ENCODE results near the gene SLC12A8. TPM values are rescaled to one million over a fixed set of nuclear protein-coding genes. Genes with fewer than 3 reads are reported as not detected.

The SLC12A8 gene
- total RNA-seq, 1 donor from 2014 or later: 3.0 TPM

GRCh38 chr3:125144653-125145314 lies 67.8 kb downstream of the SLC12A8 start:
- no peak overlapping the region for H3K4me3 Mint-ChIP-seq (ENCODE audit: unreplicated experiment)
- no peak for DNase-seq (ENCODE audit: extremely low spot score, unreplicated experiment)
- no peaks in the 10 kb centered on the region for H3K9me3 Mint-ChIP-seq (ENCODE audit: unreplicated experiment)
- H3K27me3 Mint-ChIP-seq (ENCODE audit: unreplicated experiment): no peaks in the 10 kb centered on the region
- peak overlapping the region; percentile 79 for H3K27ac Mint-ChIP-seq (ENCODE audit: unreplicated experiment)
- no peaks in the 10 kb centered on the region for H3K36me3 Mint-ChIP-seq (ENCODE audit: unreplicated experiment)
- no peak for TF ChIP-seq CTCF (IDR thresholded peaks at IDR 0.05)
- peaks cover 76% of the 10 kb centered on the region for H3K4me1 Mint-ChIP-seq (ENCODE audit: unreplicated experiment)

- TF ChIP-seq CTCF (IDR thresholded peaks at IDR 0.05): no peak
- H3K4me1 Mint-ChIP-seq (ENCODE audit: unreplicated experiment): peaks cover 75% of the 10 kb centered on the region
- no peak for DNase-seq (ENCODE audit: extremely low spot score, unreplicated experiment)
- no peaks in the 10 kb centered on the region for H3K36me3 Mint-ChIP-seq (ENCODE audit: unreplicated experiment)
- no peak overlapping the region for H3K4me3 Mint-ChIP-seq (ENCODE audit: unreplicated experiment)
- peak overlapping the region; percentile 79 for H3K27ac Mint-ChIP-seq (ENCODE audit: unreplicated experiment)
- H3K27me3 Mint-ChIP-seq (ENCODE audit: unreplicated experiment): no peaks in the 10 kb centered on the region
- H3K9me3 Mint-ChIP-seq (ENCODE audit: unreplicated experiment): no peaks in the 10 kb centered on the region
Measured at GRCh38 chr3:125143982-125144652, 68.4 kb downstream of the SLC12A8 start.

GRCh38 chr3:125143538-125143937 lies 69.0 kb downstream of the SLC12A8 start:
- Mint-ChIP-seq H3K27ac (ENCODE audit: unreplicated experiment) (peak overlapping the region; percentile 79), H3K9me3 (ENCODE audit: unreplicated experiment) (no peaks in the 10 kb centered on the region), H3K27me3 (ENCODE audit: unreplicated experiment) (no peaks in the 10 kb centered on the region), H3K4me3 (ENCODE audit: unreplicated experiment) (no peak overlapping the region), H3K4me1 (ENCODE audit: unreplicated experiment) (peaks cover 74% of the 10 kb centered on the region), H3K36me3 (ENCODE audit: unreplicated experiment) (no peaks in the 10 kb centered on the region)
- no peak for DNase-seq (ENCODE audit: extremely low spot score, unreplicated experiment)
- no peak for TF ChIP-seq CTCF (IDR thresholded peaks at IDR 0.05)

- Mint-ChIP-seq H3K27ac (ENCODE audit: unreplicated experiment) (peak overlapping the region; percentile 79), H3K4me3 (ENCODE audit: unreplicated experiment) (no peak overlapping the region), H3K4me1 (ENCODE audit: unreplicated experiment) (peaks cover 69% of the 10 kb centered on the region), H3K9me3 (ENCODE audit: unreplicated experiment) (no peaks in the 10 kb centered on the region), H3K27me3 (ENCODE audit: unreplicated experiment) (no peaks in the 10 kb centered on the region), H3K36me3 (ENCODE audit: unreplicated experiment) (no peaks in the 10 kb centered on the region)
- no peak for TF ChIP-seq CTCF (IDR thresholded peaks at IDR 0.05)
- DNase-seq (ENCODE audit: extremely low spot score, unreplicated experiment): no peak
Measured at GRCh38 chr3:125142940-125143339, 69.6 kb downstream of the SLC12A8 start.

- H3K4me1 Mint-ChIP-seq (ENCODE audit: unreplicated experiment): peaks cover 72% of the 10 kb centered on the region
- DNase-seq (ENCODE audit: extremely low spot score, unreplicated experiment): no peak
- H3K4me3 Mint-ChIP-seq (ENCODE audit: unreplicated experiment): no peak overlapping the region
- H3K36me3 Mint-ChIP-seq (ENCODE audit: unreplicated experiment): no peaks in the 10 kb centered on the region
- peak overlapping the region; percentile 79 for H3K27ac Mint-ChIP-seq (ENCODE audit: unreplicated experiment)
- H3K27me3 Mint-ChIP-seq (ENCODE audit: unreplicated experiment): no peaks in the 10 kb centered on the region
- TF ChIP-seq CTCF (IDR thresholded peaks at IDR 0.05): no peak
- no peaks in the 10 kb centered on the region for H3K9me3 Mint-ChIP-seq (ENCODE audit: unreplicated experiment)
Measured at GRCh38 chr3:125142420-125142778, 70.1 kb downstream of the SLC12A8 start.

Data from osteocyte (in vitro differentiated cells).